Uterus (tissue), 4 donors: ENCODE measurements around the gene CLSTN1. TPM values are rescaled to one million over a fixed set of nuclear protein-coding genes. Genes with fewer than 3 reads are reported as not detected.

Experiments used
- DNase-seq, 2 donors: peaks; one replicate each; pipeline ENCODE4 v3.0.0-alpha.2; 2019 to 2020
- H3K27ac ChIP-seq, 2 donors: fragments of 200-600 bp; sonication (generic); 1 replicate in 1 of 2; 2 replicates in 1 of 2; pipeline ENCODE4 v1.5.1; 2016 to 2018
- H3K27me3 ChIP-seq, 2 donors: fragments of 200-600 bp; sonication (generic); one replicate each; pipeline ENCODE4 v1.5.1; 2018 to 2019; ENCODE audit warnings: control low read depth in 1 of 2
- H3K36me3 ChIP-seq, 2 donors: fragments of 200-600 bp; sonication (generic); one replicate each; pipeline ENCODE4 v1.5.1; 2019; ENCODE audit warnings: control low read depth in 1 of 2
- H3K4me1 ChIP-seq, 2 donors: fragments of 200-600 bp; sonication (generic); one replicate each; pipeline ENCODE4 v1.5.1; 2018 to 2019; ENCODE audit warnings: control low read depth in 1 of 2
- H3K4me3 ChIP-seq, 2 donors: fragments of 200-600 bp; sonication (generic); 1 replicate in 1 of 2; 2 replicates in 1 of 2; pipeline ENCODE4 v1.5.1; 2018 to 2019; ENCODE audit warnings: mild to moderate bottlenecking in 1 of 2
- H3K9me3 ChIP-seq, 2 donors: fragments of 200-600 bp; sonication (generic); one replicate each; pipeline ENCODE4 v1.5.1; 2019; ENCODE audit warnings: control low read depth in 1 of 2
- CTCF ChIP-seq, 4 experiments: fragments of 200-600 bp in 2 of 4; fragments of 450-650 bp in 2 of 4; sonication (generic) in 2 of 4; IDR thresholded peaks; one replicate each; pipeline ENCODE4 v1.5.1; 2016 to 2019; ENCODE audit warnings: antibody characterized with exemption in 4 of 4, mild to moderate bottlenecking in 2 of 4, moderate library complexity in 1 of 4
- POLR2A ChIP-seq, 2 donors: fragments of 450-650 bp; IDR thresholded peaks; one replicate each; pipeline ENCODE4 v1.6.1; 2016; ENCODE audit warnings: antibody characterized with exemption in 2 of 2, mild to moderate bottlenecking in 1 of 2, moderate library complexity in 1 of 2
- intact Hi-C: fragments of 100-400 bp; cut with DNase I; formaldehyde crosslinking; loops from one replicate; pipeline ENCODE4 v1.15.1; 2023; ENCODE audit warnings: low total_unique reads
- total RNA-seq, 4 donors: library from RNA; depleted of rRNA in 3 of 4; stranded (reverse); fragments of >200 nt in 3 of 4; gene quantifications; one replicate each; pipeline versions ENCODE4 v1.1.0 to v1.2.4, GENCODE V29; 2014 to 2023
- donor health status: DM: yes; HTN: yes; CAD: no.

The CLSTN1 gene
- total RNA-seq, 4 donors from 2014 or later, result 46.8 to 184 (median 94.0) TPM

- no peak for DNase-seq
Observed at GRCh38 chr1:9820521-9820920, 3.2 kb downstream of the CLSTN1 start.

GRCh38 chr1:9817734-9818133 lies 6.0 kb downstream of the CLSTN1 start:
- H3K36me3 ChIP-seq, result no peaks in the 10 kb centered on the region
- DNase-seq, result no peak
- intact Hi-C loops, result no loop called here
- no peak overlapping the region for H3K27ac ChIP-seq
- no peaks in the 10 kb centered on the region for H3K9me3 ChIP-seq
- peaks cover 12 to 14% of the 10 kb centered on the region in 2 donors for H3K4me1 ChIP-seq
- TF ChIP-seq CTCF (IDR thresholded peaks at IDR 0.05) (no peak), POLR2A (IDR thresholded peaks at IDR 0.05) (no peak)
- H3K27me3 ChIP-seq, result no peaks in the 10 kb centered on the region
- H3K4me3 ChIP-seq, result no peak overlapping the region

More at GRCh38 chr1:9820521-9820920, 3.2 kb downstream of the CLSTN1 start:
- Histone ChIP-seq H3K27ac (no peak overlapping the region), H3K4me1 (peaks cover 12 to 14% of the 10 kb centered on the region in 2 donors), H3K4me3 (no peak overlapping the region), H3K27me3 (no peaks in the 10 kb centered on the region), H3K36me3 (no peaks in the 10 kb centered on the region), H3K9me3 (no peaks in the 10 kb centered on the region)
- intact Hi-C loops, result no loop called here
- TF ChIP-seq POLR2A (IDR thresholded peaks at IDR 0.05) (no peak), CTCF (IDR thresholded peaks at IDR 0.05) (no peak)

- H3K27ac ChIP-seq, result no peak overlapping the region
- H3K9me3 ChIP-seq, result no peaks in the 10 kb centered on the region
- H3K27me3 ChIP-seq, result no peaks in the 10 kb centered on the region
- no peak overlapping the region for H3K4me3 ChIP-seq
- DNase-seq, result no peak
- peaks cover 3 to 13% of the 10 kb centered on the region in 2 donors for H3K4me1 ChIP-seq
- no peaks in the 10 kb centered on the region for H3K36me3 ChIP-seq
- TF ChIP-seq POLR2A (IDR thresholded peaks at IDR 0.05) (no peak), CTCF (IDR thresholded peaks at IDR 0.05) (no peak)
- intact Hi-C loops, result no loop called here
Observed at GRCh38 chr1:9816199-9816598, 7.6 kb downstream of the CLSTN1 start.

GRCh38 chr1:9815150-9815549 lies 8.6 kb downstream of the CLSTN1 start:
- H3K4me1 ChIP-seq, result peaks cover 3 to 9% of the 10 kb centered on the region in 2 donors
- no peaks in the 10 kb centered on the region for H3K9me3 ChIP-seq
- H3K4me3 ChIP-seq, result no peak overlapping the region
- DNase-seq, result no peak
- intact Hi-C loops, result no loop called here
- H3K27ac ChIP-seq, result no peak overlapping the region
- TF ChIP-seq POLR2A (IDR thresholded peaks at IDR 0.05) (no peak), CTCF (IDR thresholded peaks at IDR 0.05) (no peak)
- no peaks in the 10 kb centered on the region for H3K36me3 ChIP-seq
- no peaks in the 10 kb centered on the region for H3K27me3 ChIP-seq

GRCh38 chr1:9814619-9815018 lies 9.1 kb downstream of the CLSTN1 start:
- intact Hi-C loops, result no loop called here
- no peak for DNase-seq
- Histone ChIP-seq H3K27me3 (no peaks in the 10 kb centered on the region), H3K4me3 (no peak overlapping the region), H3K27ac (no peak overlapping the region), H3K36me3 (no peaks in the 10 kb centered on the region), H3K4me1 (peaks cover 4 to 9% of the 10 kb centered on the region in 2 donors), H3K9me3 (no peaks in the 10 kb centered on the region)
- TF ChIP-seq CTCF (IDR thresholded peaks at IDR 0.05) (no peak), POLR2A (IDR thresholded peaks at IDR 0.05) (no peak)
